ENCODE results near the gene TSPAN14.

TSPAN14 gene

GRCh38 chr10:80462981-80463741 is 9.1 kb downstream of the TSPAN14 start:
- Histone ChIP-seq H3F3A (ENCODE audit: insufficient read depth) (no peaks in the 10 kb centered on the region), H3K9ac (ENCODE audit: low read length) (no peak overlapping the region), H3K9me2 (replicated peaks; ENCODE audit: insufficient read depth, low read length) (no peaks in the 10 kb centered on the region), H3K27ac (ENCODE audit: low read depth, low read length) (peak overlapping the region; percentile 28), H3K4me3 (ENCODE audit: insufficient read depth, low read length, poor library complexity, severe bottlenecking) (no peak overlapping the region), H3K4me2 (ENCODE audit: low read depth, low read length, poor library complexity, severe bottlenecking) (peak overlapping the region; percentile 35), H3K27me3 (ENCODE audit: low read length) (no peaks in the 10 kb centered on the region), H2AFZ (ENCODE audit: low read depth, low read length, severe bottlenecking) (no peak overlapping the region), H4K20me1 (ENCODE audit: low read depth, low read length) (no peaks in the 10 kb centered on the region; the same call in 1 of the 2 replicates), H3K9me3 (ENCODE audit: insufficient read depth, low read length) (no peaks in the 10 kb centered on the region), H3K79me2 (ENCODE audit: insufficient read depth, low read length) (no peaks in the 10 kb centered on the region), H3K36me3 (ENCODE audit: low read length) (no peaks in the 10 kb centered on the region)
- no peak for TF ChIP-seq CTCF (IDR thresholded peaks at IDR 0.05; ENCODE audit: insufficient read depth, low read length, poor library complexity, severe bottlenecking)
- no peak for TF ChIP-seq EZH2phosphoT487 (conservative IDR thresholded peaks at IDR 0.05; ENCODE audit: low read length)

GRCh38 chr10:80463868-80464267 is 9.8 kb downstream of the TSPAN14 start:
- TF ChIP-seq EZH2phosphoT487 (conservative IDR thresholded peaks at IDR 0.05; ENCODE audit: low read length) (no peak), CTCF (IDR thresholded peaks at IDR 0.05; ENCODE audit: insufficient read depth, low read length, poor library complexity, severe bottlenecking) (no peak)
- H3K4me2 ChIP-seq (ENCODE audit: low read depth, low read length, poor library complexity, severe bottlenecking) = no peak overlapping the region
- no peaks in the 10 kb centered on the region for H3K27me3 ChIP-seq (ENCODE audit: low read length)
- no peaks in the 10 kb centered on the region for H3K79me2 ChIP-seq (ENCODE audit: insufficient read depth, low read length)
- H3K27ac ChIP-seq (ENCODE audit: low read depth, low read length) = peak overlapping the region; percentile 26
- no peak overlapping the region for H2AFZ ChIP-seq (ENCODE audit: low read depth, low read length, severe bottlenecking)
- H3K9me2 ChIP-seq (replicated peaks; ENCODE audit: insufficient read depth, low read length) = no peaks in the 10 kb centered on the region
- H4K20me1 ChIP-seq (ENCODE audit: low read depth, low read length) = no peaks in the 10 kb centered on the region; the same call in 1 of the 2 replicates
- H3K9ac ChIP-seq (ENCODE audit: low read length) = no peak overlapping the region
- no peaks in the 10 kb centered on the region for H3F3A ChIP-seq (ENCODE audit: insufficient read depth)
- H3K9me3 ChIP-seq (ENCODE audit: insufficient read depth, low read length) = no peaks in the 10 kb centered on the region
- H3K36me3 ChIP-seq (ENCODE audit: low read length) = no peaks in the 10 kb centered on the region
- no peak overlapping the region for H3K4me3 ChIP-seq (ENCODE audit: insufficient read depth, low read length, poor library complexity, severe bottlenecking)

- Histone ChIP-seq H3F3A (ENCODE audit: insufficient read depth) (no peaks in the 10 kb centered on the region), H3K4me3 (ENCODE audit: insufficient read depth, low read length, poor library complexity, severe bottlenecking) (no peak overlapping the region)
- TF ChIP-seq EZH2phosphoT487 (conservative IDR thresholded peaks at IDR 0.05; ENCODE audit: low read length) (no peak), CTCF (IDR thresholded peaks at IDR 0.05; ENCODE audit: insufficient read depth, low read length, poor library complexity, severe bottlenecking) (no peak)
Measured at GRCh38 chr10:80464557-80465450, 10.7 kb downstream of the TSPAN14 start.

More at GRCh38 chr10:80464557-80465450, 10.7 kb downstream of the TSPAN14 start:
- Histone ChIP-seq H3K36me3 (ENCODE audit: low read length) (no peaks in the 10 kb centered on the region), H3K4me2 (ENCODE audit: low read depth, low read length, poor library complexity, severe bottlenecking) (no peak overlapping the region), H3K9me2 (replicated peaks; ENCODE audit: insufficient read depth, low read length) (no peaks in the 10 kb centered on the region), H3K9me3 (ENCODE audit: insufficient read depth, low read length) (no peaks in the 10 kb centered on the region), H3K79me2 (ENCODE audit: insufficient read depth, low read length) (no peaks in the 10 kb centered on the region), H3K27ac (ENCODE audit: low read depth, low read length) (peak overlapping the region; percentile 60), H2AFZ (ENCODE audit: low read depth, low read length, severe bottlenecking) (no peak overlapping the region), H3K9ac (ENCODE audit: low read length) (no peak overlapping the region), H3K27me3 (ENCODE audit: low read length) (no peaks in the 10 kb centered on the region), H4K20me1 (ENCODE audit: low read depth, low read length) (no peaks in the 10 kb centered on the region; the same call in 1 of the 2 replicates)
